ENCODE measurements around the gene APBB2. TPM values are rescaled to one million over a fixed set of nuclear protein-coding genes. Genes with fewer than 3 reads are reported as not detected.

APBB2 gene
- total RNA-seq, 2 experiments from 2014 or later, result 1.5 to 1.7 TPM

- Mint-ChIP-seq H3K27ac (no peak overlapping the region), H3K9me3 (no peaks in the 10 kb centered on the region), H3K27me3 (peaks cover 50% of the 10 kb centered on the region), H3K36me3 (no peaks in the 10 kb centered on the region), H3K4me1 (ENCODE audit: low read depth) (peaks cover 28% of the 10 kb centered on the region), H3K4me3 (peak overlapping the region; percentile 37)
- ChIA-PET CTCF (interaction anchor here (0.7 to 2.4 kb wide), 3 partner anchors 239 to 289 kb away, joined by 3 to 11 read pairs (median 4); no protein-coding TSS in a partner anchor), POLR2A (no interaction called here)
- intact Hi-C loops (cut with micrococcal nuclease), result loop anchor here (1.0 to 10.0 kb wide), 4 partner anchors 238 to 450 kb away; no protein-coding TSS in a partner anchor
- DNase-seq, result no peak
Measured at GRCh38 chr4:41214825-41215146, 444 bp upstream of the APBB2 start.

DNA sequence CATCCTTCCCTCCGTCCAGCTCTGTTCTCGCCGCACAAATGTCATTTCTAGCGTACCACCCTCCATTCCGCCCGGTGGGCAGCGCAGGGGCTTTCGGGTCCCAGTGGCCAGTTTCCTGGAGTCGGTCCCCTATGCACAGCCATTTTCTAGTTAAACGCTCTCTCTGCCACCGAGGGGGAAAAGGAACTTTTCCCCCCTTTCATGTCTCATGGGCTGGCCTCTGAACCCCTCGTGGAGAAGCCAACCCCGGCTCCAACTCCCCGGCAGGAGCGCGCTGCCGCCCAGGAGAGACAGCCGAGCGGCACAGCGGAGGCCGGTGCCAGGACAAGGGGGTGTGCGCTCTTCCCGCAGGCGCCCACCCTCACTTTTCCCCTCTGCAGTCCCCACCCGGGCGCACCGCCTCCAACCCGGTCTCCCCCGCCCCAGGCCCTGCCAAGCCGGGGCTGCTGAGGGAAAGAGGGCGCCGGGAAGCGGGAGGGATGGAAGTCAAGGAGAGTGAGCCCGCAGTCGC lies 662 bp downstream of the APBB2 start:
- Mint-ChIP-seq H3K27ac (no peak overlapping the region), H3K4me3 (peak overlapping the region; percentile 54), H3K9me3 (no peaks in the 10 kb centered on the region), H3K4me1 (ENCODE audit: low read depth) (peaks cover 28% of the 10 kb centered on the region), H3K27me3 (peaks cover 50% of the 10 kb centered on the region), H3K36me3 (no peaks in the 10 kb centered on the region)
- DNase-seq, result no peak
- POLR2A ChIA-PET, result no interaction called here
- intact Hi-C loops (cut with micrococcal nuclease), result loop anchor here (1.0 to 10.0 kb wide), 4 partner anchors 237 to 449 kb away; no protein-coding TSS in a partner anchor
- CTCF ChIA-PET, result interaction anchor here (0.6 to 2.4 kb wide), 3 partner anchors 16 to 288 kb away, joined by 3 to 11 read pairs (median 4); no protein-coding TSS in a partner anchor

DNA sequence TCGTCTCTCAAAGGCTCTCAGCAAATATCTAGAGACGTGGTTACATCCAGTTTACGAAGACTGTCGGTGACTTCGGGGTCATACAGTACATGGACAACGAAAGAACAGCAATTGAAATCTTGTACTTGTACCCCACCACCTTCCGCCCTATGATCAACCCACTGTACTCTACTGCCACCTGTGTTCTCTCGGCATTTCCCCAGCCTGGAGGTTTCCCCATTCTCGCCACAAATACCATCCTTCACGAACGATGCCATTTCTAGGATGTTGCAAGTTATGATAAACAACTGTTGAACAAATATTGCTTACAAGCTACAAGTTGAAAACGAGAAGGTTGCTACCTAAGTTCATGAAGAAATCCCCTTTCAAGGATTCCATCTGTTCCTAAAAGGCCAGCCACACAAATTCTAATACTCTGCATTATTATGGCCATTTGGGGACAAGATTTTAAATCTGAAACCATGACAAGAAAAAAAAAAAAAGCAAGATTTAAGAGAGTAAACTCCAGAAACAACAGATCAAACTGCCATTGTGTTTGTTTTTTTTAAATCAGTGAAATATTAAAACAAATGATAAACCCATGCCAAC lies 1.6 kb downstream of the APBB2 start:
- H3K4me1 Mint-ChIP-seq (ENCODE audit: low read depth), result peaks cover 28% of the 10 kb centered on the region
- H3K4me3 Mint-ChIP-seq, result no peak overlapping the region
- peaks cover 50% of the 10 kb centered on the region for H3K27me3 Mint-ChIP-seq
- POLR2A ChIA-PET, result no interaction called here
- CTCF ChIA-PET, result interaction anchor here (0.7 kb wide), 1 partner anchor 46 kb away, joined by 3 read pairs; no protein-coding TSS in a partner anchor
- no peaks in the 10 kb centered on the region for H3K36me3 Mint-ChIP-seq
- H3K9me3 Mint-ChIP-seq, result no peaks in the 10 kb centered on the region
- peak; percentile 18 for DNase-seq
- no peak overlapping the region for H3K27ac Mint-ChIP-seq
- intact Hi-C loops (cut with micrococcal nuclease), result loop anchor here (5.0 to 10.0 kb wide), 2 partner anchors 305 to 448 kb away; no protein-coding TSS in a partner anchor

DNA sequence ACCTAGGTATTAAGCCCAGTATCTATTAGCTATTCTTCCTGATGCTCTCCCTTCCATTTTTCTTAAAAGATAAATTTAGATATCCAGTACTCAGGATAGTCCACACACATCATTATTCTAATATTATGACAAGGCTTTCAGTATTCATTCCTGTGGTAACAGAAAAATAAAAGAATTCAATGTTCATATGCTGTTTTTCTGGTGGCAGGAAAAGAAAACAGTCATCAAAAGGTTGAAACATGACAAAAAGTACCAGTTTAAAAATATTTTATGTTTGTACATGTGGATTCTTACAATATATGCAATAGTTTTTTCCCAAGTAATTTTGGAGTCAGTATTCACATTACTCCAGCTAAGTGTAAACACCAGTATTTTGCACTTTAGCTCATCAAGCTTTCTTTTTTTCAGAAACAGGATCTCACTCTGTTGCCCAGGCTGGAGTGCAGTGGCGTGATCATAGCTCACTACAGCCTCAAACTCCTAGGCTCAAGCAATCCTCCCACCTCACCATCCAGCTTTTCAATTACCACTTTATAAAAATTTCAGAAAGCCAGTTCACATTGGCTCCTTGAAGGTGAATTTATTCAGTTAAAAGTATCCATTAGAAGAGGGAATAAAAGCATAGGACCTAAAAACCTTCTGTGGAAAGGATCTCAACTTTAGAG lies 2.3 kb downstream of the APBB2 start:
- ChIA-PET POLR2A (no interaction called here), CTCF (interaction anchor here (0.6 to 1.1 kb wide), 3 partner anchors 46 to 236 kb away, joined by 3 to 4 read pairs (median 3); no protein-coding TSS in a partner anchor)
- no peak overlapping the region for H3K4me3 Mint-ChIP-seq
- peaks cover 49% of the 10 kb centered on the region for H3K27me3 Mint-ChIP-seq
- H3K4me1 Mint-ChIP-seq (ENCODE audit: low read depth), result peaks cover 28% of the 10 kb centered on the region
- intact Hi-C loops (cut with micrococcal nuclease), result loop anchor here (5.0 to 10.0 kb wide), 2 partner anchors 305 to 447 kb away; no protein-coding TSS in a partner anchor
- H3K36me3 Mint-ChIP-seq, result no peaks in the 10 kb centered on the region
- DNase-seq, result no peak
- no peak overlapping the region for H3K27ac Mint-ChIP-seq
- no peaks in the 10 kb centered on the region for H3K9me3 Mint-ChIP-seq

DNA sequence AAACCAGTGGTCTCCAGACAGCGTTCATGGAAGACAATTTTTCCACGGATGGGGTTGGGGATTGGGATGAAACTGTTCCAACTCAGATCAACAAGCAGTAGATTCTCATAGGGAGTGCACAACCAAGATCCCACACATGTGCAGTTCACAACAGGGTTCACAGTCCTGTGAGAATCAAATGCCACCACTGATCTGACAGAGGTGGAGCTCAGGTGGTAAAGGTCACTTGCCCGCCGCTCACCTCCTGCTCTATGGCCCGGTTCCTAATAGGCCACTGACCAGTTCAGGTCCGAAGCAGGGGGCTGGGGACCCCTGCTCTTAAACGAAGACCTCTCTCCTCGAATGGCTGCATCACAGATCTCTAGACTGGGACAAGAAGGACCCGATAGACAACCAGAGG lies 4.4 kb downstream of the APBB2 start:
- Mint-ChIP-seq H3K4me1 (ENCODE audit: low read depth) (peaks cover 12% of the 10 kb centered on the region), H3K4me3 (no peak overlapping the region), H3K36me3 (no peaks in the 10 kb centered on the region), H3K9me3 (no peaks in the 10 kb centered on the region), H3K27ac (no peak overlapping the region), H3K27me3 (peaks cover 32% of the 10 kb centered on the region)
- no peak for DNase-seq
- ChIA-PET CTCF (no interaction called here), POLR2A (no interaction called here)
- intact Hi-C loops (cut with micrococcal nuclease), result loop anchor here (5.0 to 10.0 kb wide), 2 partner anchors 303 to 445 kb away; no protein-coding TSS in a partner anchor

DNA sequence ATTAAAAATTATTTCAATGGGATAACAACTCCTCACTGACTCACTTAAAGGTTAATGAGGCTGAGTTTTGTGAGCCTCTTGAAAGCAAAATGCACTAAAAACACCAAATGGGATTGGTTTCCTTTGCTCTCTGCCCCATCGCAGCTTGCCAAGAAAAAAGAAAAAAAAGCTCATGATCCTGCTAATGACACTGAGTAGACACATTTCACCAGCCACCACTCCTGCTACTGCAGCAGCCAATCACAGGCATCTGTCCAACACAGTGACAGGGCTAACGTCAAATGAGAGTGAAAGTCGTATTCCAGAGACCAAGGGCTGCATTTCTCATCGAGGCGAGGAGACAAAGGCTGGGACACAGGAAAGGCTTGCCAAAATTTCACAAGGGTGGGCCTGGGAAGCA lies 5.2 kb downstream of the APBB2 start:
- intact Hi-C loops (cut with micrococcal nuclease), result no loop called here
- H3K27ac Mint-ChIP-seq, result no peak overlapping the region
- CTCF ChIA-PET, result interaction anchor here (0.6 to 0.9 kb wide), 2 partner anchors 58 to 219 kb away, joined by 3 read pairs; no protein-coding TSS in a partner anchor
- peaks cover 10% of the 10 kb centered on the region for H3K4me1 Mint-ChIP-seq (ENCODE audit: low read depth)
- no peak overlapping the region for H3K4me3 Mint-ChIP-seq
- no peak for DNase-seq
- no peaks in the 10 kb centered on the region for H3K36me3 Mint-ChIP-seq
- POLR2A ChIA-PET, result no interaction called here
- peaks cover 27% of the 10 kb centered on the region for H3K27me3 Mint-ChIP-seq
- H3K9me3 Mint-ChIP-seq, result no peaks in the 10 kb centered on the region

GRCh38 chr4:41207291-41207831 lies 7.0 kb downstream of the APBB2 start:
- ChIA-PET POLR2A (no interaction called here), CTCF (no interaction called here)
- Mint-ChIP-seq H3K4me3 (no peak overlapping the region), H3K27me3 (peaks cover 15% of the 10 kb centered on the region), H3K27ac (no peak overlapping the region), H3K36me3 (no peaks in the 10 kb centered on the region), H3K4me1 (ENCODE audit: low read depth) (no peaks in the 10 kb centered on the region), H3K9me3 (no peaks in the 10 kb centered on the region)
- intact Hi-C loops (cut with micrococcal nuclease), result no loop called here
- no peak for DNase-seq

GRCh38 chr4:41205854-41206460 lies 8.4 kb downstream of the APBB2 start:
- CTCF ChIA-PET, result interaction anchor here (1.6 kb wide), 1 partner anchor 280 kb away, joined by 4 read pairs; no protein-coding TSS in a partner anchor
- POLR2A ChIA-PET, result no interaction called here
- intact Hi-C loops (cut with micrococcal nuclease), result no loop called here
- H3K4me3 Mint-ChIP-seq, result no peak overlapping the region
- no peaks in the 10 kb centered on the region for H3K4me1 Mint-ChIP-seq (ENCODE audit: low read depth)
- H3K36me3 Mint-ChIP-seq, result no peaks in the 10 kb centered on the region
- no peak for DNase-seq
- H3K27ac Mint-ChIP-seq, result no peak overlapping the region
- H3K9me3 Mint-ChIP-seq, result no peaks in the 10 kb centered on the region
- H3K27me3 Mint-ChIP-seq, result peaks cover 14% of the 10 kb centered on the region

GRCh38 chr4:41205130-41205529 lies 9.2 kb downstream of the APBB2 start:
- CTCF ChIA-PET, result interaction anchor here (1.6 kb wide), 1 partner anchor 279 kb away, joined by 4 read pairs; no protein-coding TSS in a partner anchor
- intact Hi-C loops (cut with micrococcal nuclease), result no loop called here
- peaks cover 17% of the 10 kb centered on the region for H3K27me3 Mint-ChIP-seq

DNA sequence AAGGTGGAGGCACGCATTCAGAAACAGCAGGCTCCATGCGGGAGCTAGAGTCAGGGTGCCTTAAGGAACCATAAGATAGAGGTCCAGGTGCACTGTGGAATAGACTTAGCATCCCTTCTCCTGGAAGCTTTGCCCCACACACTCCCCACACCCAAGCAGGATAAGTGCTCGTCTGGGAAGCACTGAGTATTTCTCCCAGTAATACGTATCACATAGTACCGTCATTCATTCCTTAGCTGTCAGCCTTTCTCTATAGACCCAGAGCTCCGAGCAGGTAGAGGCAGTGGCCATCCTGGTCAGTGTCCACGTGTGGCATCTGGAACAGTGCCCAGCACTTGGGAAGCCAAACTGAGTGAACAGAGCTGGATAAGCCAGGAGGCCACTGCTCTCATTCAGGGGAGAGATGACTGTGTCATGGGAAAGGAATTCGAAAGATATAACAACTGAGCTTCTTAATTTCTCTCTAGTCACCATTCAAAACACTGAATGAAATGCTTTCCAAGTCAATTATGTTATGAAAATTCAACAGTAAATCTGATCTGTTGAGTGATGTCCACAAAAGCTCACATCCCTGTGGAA lies 9.9 kb downstream of the APBB2 start:
- CTCF ChIA-PET, result interaction anchor here (1.6 kb wide), 1 partner anchor 279 kb away, joined by 4 read pairs; no protein-coding TSS in a partner anchor
- H3K27ac Mint-ChIP-seq, result no peak overlapping the region
- H3K27me3 Mint-ChIP-seq, result peaks cover 20% of the 10 kb centered on the region
- DNase-seq, result no peak
- H3K4me3 Mint-ChIP-seq, result no peak overlapping the region
- POLR2A ChIA-PET, result no interaction called here
- no peaks in the 10 kb centered on the region for H3K4me1 Mint-ChIP-seq (ENCODE audit: low read depth)
- H3K9me3 Mint-ChIP-seq, result no peaks in the 10 kb centered on the region
- no peaks in the 10 kb centered on the region for H3K36me3 Mint-ChIP-seq
- intact Hi-C loops (cut with micrococcal nuclease), result no loop called here

More at GRCh38 chr4:41205130-41205529, 9.2 kb downstream of the APBB2 start:
- no peak overlapping the region for H3K4me3 Mint-ChIP-seq
- no peaks in the 10 kb centered on the region for H3K4me1 Mint-ChIP-seq (ENCODE audit: low read depth)
- POLR2A ChIA-PET, result no interaction called here
- no peak for DNase-seq
- H3K36me3 Mint-ChIP-seq, result no peaks in the 10 kb centered on the region
- H3K27ac Mint-ChIP-seq, result no peak overlapping the region
- no peaks in the 10 kb centered on the region for H3K9me3 Mint-ChIP-seq

GRCh38 chr4:41203841-41204240 lies 10.5 kb downstream of the APBB2 start:
- CTCF ChIA-PET, result no interaction called here

More at GRCh38 chr4:41203841-41204240, 10.5 kb downstream of the APBB2 start:
- Mint-ChIP-seq H3K4me3 (no peak overlapping the region), H3K27me3 (peaks cover 20% of the 10 kb centered on the region), H3K36me3 (no peaks in the 10 kb centered on the region), H3K27ac (no peak overlapping the region), H3K9me3 (no peaks in the 10 kb centered on the region), H3K4me1 (ENCODE audit: low read depth) (no peaks in the 10 kb centered on the region)
- POLR2A ChIA-PET, result no interaction called here
- intact Hi-C loops (cut with micrococcal nuclease), result no loop called here
- no peak for DNase-seq

All from activated CD4-positive, alpha-beta memory T cell treated with anti-CD3 and anti-CD28 coated beads for 36 hours (primary cell).